Mammary epithelial cell (primary cell): ENCODE results near the gene LY9.

ENCODE experiments used
- CTCF ChIP-seq, 2 donors: IDR thresholded peaks in 1 of 2; conservative IDR thresholded peaks in 1 of 2; 2 replicates each; pipeline ENCODE4 v1.5.1; 2011 to 2012; ENCODE audit warnings: inconsistent platforms in 2 of 2, low read length in 2 of 2, mild to moderate bottlenecking in 2 of 2, control low read depth in 1 of 2, low read depth in 1 of 2; ENCODE audit not compliant: insufficient read depth in 1 of 2; ENCODE audit errors: extremely low read depth in 1 of 2
- EZH2 ChIP-seq: IDR thresholded peaks from 2 replicates; pipeline ENCODE4 v1.6.1; 2012; ENCODE audit warnings: low read length, inconsistent platforms, borderline replicate concordance

- TF ChIP-seq EZH2 = no peak
- no peak for TF ChIP-seq CTCF (conservative IDR thresholded peaks at IDR 0.05 in 1 of 2, IDR thresholded peaks at IDR 0.05 in 1 of 2; ENCODE audit: extremely low read depth in 1 of 2, insufficient read depth in 1 of 2, low read depth in 1 of 2, low read length in 2 of 2)
Measured at GRCh38 chr1:160763993-160764392, 32.0 kb upstream of the LY9 start.
